Mucosa of descending colon (tissue), 3 donors: Measurements from ENCODE around the gene NR1I3. TPM values are rescaled to one million over a fixed set of nuclear protein-coding genes. Genes with fewer than 3 reads are reported as not detected.
A peak's percentile ranks its signal among the peaks of the same experiment; 100 is the strongest.

Experiments used
- ATAC-seq: fragments of 200-7000 bp; cut with Tn5 transposase; one replicate; pipeline ENCODE4 v1.9.1; 2020; ENCODE audit warnings: mild to moderate bottlenecking, moderate library complexity
- DNase-seq, 3 donors: peaks; one replicate each; pipeline ENCODE4 v3.0.0-alpha.2; 2020
- H3K36me3 ChIP-seq: fragments of 200-600 bp; one replicate; pipeline ENCODE4 v1.8.0; 2021; ENCODE audit warnings: low read depth, mild to moderate bottlenecking
- H3K4me1 ChIP-seq: fragments of 200-600 bp; one replicate; pipeline ENCODE4 v1.8.0; 2021; ENCODE audit warnings: low read depth, mild to moderate bottlenecking
- H3K4me3 ChIP-seq: fragments of 200-600 bp; one replicate; pipeline ENCODE4 v1.8.0; 2021; ENCODE audit warnings: mild to moderate bottlenecking
- H3K9me3 ChIP-seq: fragments of 200-600 bp; one replicate; pipeline ENCODE4 v1.8.0; 2021; ENCODE audit warnings: mild to moderate bottlenecking
- intact Hi-C, 2 donors: fragments of 100-400 bp; cut with DNase I in 1 of 2; cut with micrococcal nuclease in 1 of 2; formaldehyde crosslinking; loops; one replicate each; pipeline versions ENCODE4 v1.11.0 to v1.11.1; 2022; cut with DNase I, micrococcal nuclease
- total RNA-seq, 3 donors: library from RNA; stranded (reverse); fragmentation: NEBNext Ultra II Directional in 2 of 3; extraction: Animal tissue kit (Norgen Biotek cat#: 25700) in 2 of 3; gene quantifications; one replicate each; pipeline versions ENCODE4 v1.2.1 to v1.2.4, GENCODE V29; 2021 to 2023
- TF ChIP-seq, protein P1 (sequence below): fragments of 200-600 bp; IDR thresholded peaks from one replicate; pipeline ENCODE4 v1.8.0; 2022; ENCODE audit warnings: antibody characterized with exemption, mild to moderate bottlenecking
- donor health status: DM: no; HTN: no; CAD: no; lungs with moderate emphysema.
- donor health status: DM: no; HTN: no; CAD: no.
- donor health status: DM: no; HTN: yes; CAD: no.

Gene NR1I3
- total RNA-seq, 3 donors from 2014 or later: not detected

DNA sequence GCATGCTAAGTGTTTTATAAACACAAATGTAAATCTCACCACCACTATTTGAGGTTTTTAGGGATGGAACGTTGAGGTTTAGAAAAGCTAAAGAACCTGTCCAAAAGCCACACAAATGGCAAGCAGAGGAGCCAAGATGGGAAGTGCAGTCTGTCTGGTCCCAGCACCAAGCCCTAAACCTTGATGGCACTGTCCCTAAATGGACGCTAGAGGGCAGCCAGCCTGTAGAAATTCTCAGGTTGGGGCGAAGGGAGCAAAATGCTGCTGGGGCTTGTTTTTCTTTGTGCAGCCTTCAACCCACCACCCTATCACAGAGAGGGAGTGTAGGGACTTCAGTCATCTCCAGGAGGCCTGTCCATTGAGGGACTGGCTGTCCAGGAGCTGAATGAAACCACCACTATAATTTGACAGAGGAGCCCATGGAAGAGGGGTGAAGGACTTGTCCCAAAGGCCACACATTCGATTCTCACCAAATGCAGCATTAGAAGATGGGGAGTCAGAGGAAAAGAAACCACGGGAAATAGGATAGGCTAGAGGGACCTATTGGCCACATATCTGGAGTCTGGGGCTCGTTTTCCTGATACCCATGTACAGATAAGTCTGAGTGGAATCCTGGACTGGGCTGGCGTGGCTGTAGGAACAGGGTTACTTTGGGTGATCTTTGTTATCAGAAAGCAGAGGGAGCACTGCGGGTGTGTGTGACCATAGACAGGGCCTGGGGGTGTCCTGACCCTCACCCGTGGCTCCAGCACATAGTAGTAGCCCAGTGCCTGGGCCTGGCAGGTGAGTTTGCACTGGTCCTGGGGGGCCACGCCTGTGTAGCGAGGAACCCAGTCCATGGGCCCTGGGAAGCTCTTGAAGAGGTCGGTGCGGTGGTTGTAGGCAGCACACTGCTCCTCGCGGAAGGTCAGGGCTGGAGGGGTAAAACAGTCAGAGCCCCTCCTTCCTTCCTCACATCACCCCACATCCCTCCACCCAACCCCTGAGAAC lies 45.2 kb downstream of the NR1I3 start:
- no peaks in the 10 kb centered on the region for H3K36me3 ChIP-seq
- H3K9me3 ChIP-seq: no peaks in the 10 kb centered on the region
- ATAC-seq: peak; percentile 82
- intact Hi-C loops: loop anchor here in 1 of 2 donors (10.0 kb wide), 1 partner anchor 192 kb away; no protein-coding TSS in a partner anchor
- H3K4me3 ChIP-seq: no peak overlapping the region
- DNase-seq: peak in 2 of 3 donors; percentile 54 to 74
- peaks cover 2% of the 10 kb centered on the region for H3K4me1 ChIP-seq
- TF ChIP-seq, protein P1, sequence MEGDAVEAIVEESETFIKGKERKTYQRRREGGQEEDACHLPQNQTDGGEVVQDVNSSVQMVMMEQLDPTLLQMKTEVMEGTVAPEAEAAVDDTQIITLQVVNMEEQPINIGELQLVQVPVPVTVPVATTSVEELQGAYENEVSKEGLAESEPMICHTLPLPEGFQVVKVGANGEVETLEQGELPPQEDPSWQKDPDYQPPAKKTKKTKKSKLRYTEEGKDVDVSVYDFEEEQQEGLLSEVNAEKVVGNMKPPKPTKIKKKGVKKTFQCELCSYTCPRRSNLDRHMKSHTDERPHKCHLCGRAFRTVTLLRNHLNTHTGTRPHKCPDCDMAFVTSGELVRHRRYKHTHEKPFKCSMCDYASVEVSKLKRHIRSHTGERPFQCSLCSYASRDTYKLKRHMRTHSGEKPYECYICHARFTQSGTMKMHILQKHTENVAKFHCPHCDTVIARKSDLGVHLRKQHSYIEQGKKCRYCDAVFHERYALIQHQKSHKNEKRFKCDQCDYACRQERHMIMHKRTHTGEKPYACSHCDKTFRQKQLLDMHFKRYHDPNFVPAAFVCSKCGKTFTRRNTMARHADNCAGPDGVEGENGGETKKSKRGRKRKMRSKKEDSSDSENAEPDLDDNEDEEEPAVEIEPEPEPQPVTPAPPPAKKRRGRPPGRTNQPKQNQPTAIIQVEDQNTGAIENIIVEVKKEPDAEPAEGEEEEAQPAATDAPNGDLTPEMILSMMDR: peak; percentile 88

DNA sequence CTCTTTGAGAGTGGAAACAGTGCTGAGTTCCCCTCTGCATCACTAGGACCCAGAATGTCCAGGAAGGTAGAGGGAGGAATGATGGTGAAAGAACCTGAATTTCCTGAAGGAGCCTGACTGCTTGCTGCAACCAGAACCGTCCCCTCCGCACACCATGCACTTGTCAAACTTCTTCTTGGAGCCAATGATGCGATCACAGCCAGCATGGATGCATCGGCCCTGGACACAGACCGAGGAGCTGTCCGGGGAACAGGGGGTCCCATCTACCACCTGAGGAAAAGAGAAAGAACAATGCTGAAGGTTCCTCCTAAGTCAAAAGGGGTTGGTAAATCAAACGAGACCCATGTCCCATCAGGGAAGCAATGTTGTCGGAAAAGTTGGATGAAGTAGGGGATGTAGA lies 46.0 kb downstream of the NR1I3 start:
- H3K36me3 ChIP-seq: no peaks in the 10 kb centered on the region
- no peaks in the 10 kb centered on the region for H3K9me3 ChIP-seq
- intact Hi-C loops: loop anchor here in 1 of 2 donors (10.0 kb wide), 1 partner anchor 193 kb away; no protein-coding TSS in a partner anchor
- H3K4me3 ChIP-seq: no peak overlapping the region
- ATAC-seq (no peak), DNase-seq (peak in 1 of 3 donors; percentile 24)
- H3K4me1 ChIP-seq: peaks cover 2% of the 10 kb centered on the region
- TF ChIP-seq, protein P1: no peak

DNA sequence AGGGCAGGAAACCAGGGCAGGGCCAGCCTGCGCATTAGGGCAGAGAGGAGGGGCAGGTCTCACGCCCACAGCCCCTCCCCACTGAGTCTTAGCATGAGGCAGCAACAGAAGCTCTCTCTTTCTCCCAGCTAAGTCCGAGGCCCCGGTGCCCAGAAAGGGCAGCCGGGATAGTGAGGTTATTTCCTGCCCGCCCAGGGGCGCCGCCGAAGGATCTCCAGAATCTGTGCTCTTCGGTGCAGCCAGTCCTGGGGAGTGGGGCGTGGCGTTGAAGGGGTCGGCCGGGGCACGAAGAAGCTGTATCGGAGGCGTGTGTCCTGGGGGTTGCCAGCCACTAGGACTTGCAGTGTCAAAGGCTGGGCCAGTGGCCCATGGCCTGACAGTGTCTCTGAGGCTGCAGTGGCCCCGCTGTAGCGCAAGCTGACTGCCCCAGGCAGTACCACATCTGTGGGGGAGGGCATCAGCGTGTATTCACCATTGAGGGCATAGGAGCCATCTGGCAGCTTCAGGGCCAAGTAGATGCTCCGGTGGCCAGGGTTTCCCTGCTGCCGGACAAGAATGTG lies 47.0 kb downstream of the NR1I3 start:
- ATAC-seq (no peak), DNase-seq (peak in 1 of 3 donors; percentile 58)
- TF ChIP-seq, protein P1: no peak
- no peaks in the 10 kb centered on the region for H3K9me3 ChIP-seq
- intact Hi-C loops: loop anchor here in 1 of 2 donors (10.0 kb wide), 1 partner anchor 194 kb away; no protein-coding TSS in a partner anchor
- no peaks in the 10 kb centered on the region for H3K4me1 ChIP-seq
- H3K4me3 ChIP-seq: no peak overlapping the region
- H3K36me3 ChIP-seq: no peaks in the 10 kb centered on the region

DNA sequence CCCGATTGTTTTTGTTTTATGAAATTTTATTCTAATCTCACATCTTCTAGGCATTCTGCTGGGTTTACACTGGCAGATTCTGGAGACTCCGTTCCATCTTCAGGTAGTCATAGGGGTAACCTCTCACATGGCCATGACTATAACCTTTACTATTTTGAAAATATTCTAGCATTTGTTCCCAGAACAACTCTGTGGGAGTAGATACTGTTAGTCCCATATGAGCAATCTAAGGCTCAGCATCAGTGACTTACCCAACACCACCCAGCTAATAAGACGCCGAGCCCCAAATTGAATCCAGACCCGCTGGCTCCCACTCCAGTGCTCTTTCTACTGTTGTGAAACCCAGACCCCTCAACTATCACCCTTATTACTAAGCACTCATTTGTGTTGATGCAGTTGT lies 49.0 kb downstream of the NR1I3 start:
- DNase-seq: peak in 1 of 3 donors; percentile 15
- TF ChIP-seq, protein P1: no peak
- H3K4me3 ChIP-seq: no peak overlapping the region

DNA sequence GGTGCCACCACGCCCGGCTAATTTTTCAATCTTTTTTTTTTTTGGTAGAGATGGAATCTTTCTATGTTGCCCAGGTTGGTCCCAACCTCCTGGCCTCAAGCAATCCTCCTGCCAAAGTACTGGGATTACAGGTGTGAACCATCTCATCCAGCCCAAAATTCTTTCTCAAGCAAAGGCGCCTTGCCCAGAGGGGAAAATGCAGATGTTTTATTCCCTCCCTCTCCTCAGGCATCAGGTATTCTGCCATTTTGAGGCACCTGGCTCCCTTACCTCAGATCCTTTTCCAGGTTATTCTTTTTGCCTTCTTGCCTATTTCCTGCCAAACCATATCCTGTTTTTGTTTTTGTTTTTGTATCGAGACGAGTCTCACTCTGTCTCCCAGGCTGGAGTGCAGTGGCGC lies 49.6 kb downstream of the NR1I3 start:
- TF ChIP-seq, protein P1: no peak
- intact Hi-C loops: no loop called here

More for the DNA sequence above, 49.0 kb downstream of the NR1I3 start:
- intact Hi-C loops: no loop called here
- Histone ChIP-seq H3K4me1 (no peaks in the 10 kb centered on the region), H3K9me3 (no peaks in the 10 kb centered on the region), H3K36me3 (no peaks in the 10 kb centered on the region)
- ATAC-seq: no peak

More for the DNA sequence above, 49.6 kb downstream of the NR1I3 start:
- DNase-seq (no peak), ATAC-seq (no peak)
- H3K9me3 ChIP-seq: no peaks in the 10 kb centered on the region
- H3K4me1 ChIP-seq: no peaks in the 10 kb centered on the region
- H3K36me3 ChIP-seq: no peaks in the 10 kb centered on the region
- no peak overlapping the region for H3K4me3 ChIP-seq
